HG02885 (cell line): ENCODE results near the gene POU4F1.

Experiments used
- ATAC-seq: cut with Tn5 transposase; IDR thresholded peaks from one replicate; pipeline ENCODE4 v1.9.1; 2021; ENCODE audit warnings: mild to moderate bottlenecking; ENCODE audit not compliant: unreplicated experiment, poor library complexity

POU4F1 gene

DNA sequence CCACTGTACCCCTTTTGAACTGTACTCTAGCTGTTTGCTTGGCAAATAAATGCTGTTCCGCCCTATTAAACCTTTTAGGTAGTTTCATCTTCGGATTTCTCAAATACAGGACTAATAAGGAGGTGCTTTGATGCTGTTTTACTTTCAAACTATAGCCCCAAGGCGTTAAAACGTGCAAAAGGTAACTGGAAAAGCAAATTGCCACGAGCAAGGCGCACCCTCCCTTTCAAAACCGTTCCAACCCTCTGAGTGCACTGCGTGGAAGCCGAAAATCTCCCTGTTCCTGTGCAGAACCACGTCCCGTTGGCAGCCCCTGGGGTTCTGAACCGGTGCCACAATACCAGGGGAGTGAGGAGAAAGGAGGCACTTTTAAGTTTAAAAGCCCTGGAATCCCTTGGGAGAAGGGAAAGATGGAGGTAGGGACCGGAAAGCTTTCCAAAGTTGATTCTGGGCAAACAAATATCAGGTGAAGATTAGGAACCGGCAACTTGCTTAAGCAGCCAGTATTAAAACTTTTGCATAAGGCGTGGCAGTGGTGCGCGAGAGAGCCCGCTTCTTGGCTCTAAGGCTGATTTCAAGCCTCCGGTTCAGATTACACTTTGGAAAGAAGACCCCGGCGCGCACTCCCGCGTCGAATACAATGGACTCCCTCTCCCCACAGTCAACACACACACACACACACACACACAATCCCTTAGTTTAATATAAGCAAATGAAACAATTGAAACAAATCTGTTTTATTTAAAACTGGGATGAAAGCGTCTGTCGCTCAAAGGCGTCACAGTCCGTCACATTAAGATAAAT is 9.5 kb downstream of the POU4F1 start:
- ATAC-seq: no peak

- ATAC-seq: no peak
Measured at GRCh38 chr13:78593129-78593528, 10.2 kb downstream of the POU4F1 start.

DNA sequence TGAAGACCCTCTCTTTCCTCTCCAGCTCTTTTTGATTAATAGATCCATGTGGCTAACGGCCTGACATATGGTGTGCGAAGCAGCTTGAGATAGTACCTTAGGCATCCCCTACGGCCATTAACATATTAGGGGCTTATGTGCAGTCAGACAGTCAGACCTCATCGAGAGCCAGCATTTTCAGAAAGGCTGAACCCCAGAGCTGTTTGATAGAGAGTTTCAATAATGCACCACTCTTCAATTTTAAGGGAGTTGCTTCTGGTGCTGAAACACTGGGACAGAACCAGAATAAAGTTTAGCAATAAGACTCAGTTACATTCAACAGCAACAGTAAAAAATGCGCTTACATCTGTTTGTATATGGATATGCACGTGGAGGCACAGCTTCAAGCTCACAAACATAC is 10.8 kb downstream of the POU4F1 start:
- no peak for ATAC-seq

DNA sequence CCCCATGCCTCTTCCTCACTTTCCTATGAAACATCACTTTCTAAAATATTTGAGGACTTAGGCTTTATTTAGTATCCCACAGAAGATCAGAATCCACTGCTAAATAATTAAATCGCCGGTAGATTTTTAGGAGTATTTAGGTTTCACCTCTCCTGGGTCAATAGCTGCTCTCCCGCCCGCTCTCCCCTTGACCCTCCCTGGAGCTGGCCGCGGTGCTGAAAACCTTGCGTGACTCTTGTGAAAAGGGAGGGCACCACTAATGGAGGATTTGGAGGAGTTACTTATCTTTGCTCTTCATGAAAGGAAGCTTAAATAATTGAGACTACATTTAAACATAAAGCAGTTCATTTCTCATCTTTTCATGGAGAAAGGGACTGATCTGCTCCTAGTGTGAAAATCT is 14.1 kb downstream of the POU4F1 start:
- ATAC-seq: no peak

DNA sequence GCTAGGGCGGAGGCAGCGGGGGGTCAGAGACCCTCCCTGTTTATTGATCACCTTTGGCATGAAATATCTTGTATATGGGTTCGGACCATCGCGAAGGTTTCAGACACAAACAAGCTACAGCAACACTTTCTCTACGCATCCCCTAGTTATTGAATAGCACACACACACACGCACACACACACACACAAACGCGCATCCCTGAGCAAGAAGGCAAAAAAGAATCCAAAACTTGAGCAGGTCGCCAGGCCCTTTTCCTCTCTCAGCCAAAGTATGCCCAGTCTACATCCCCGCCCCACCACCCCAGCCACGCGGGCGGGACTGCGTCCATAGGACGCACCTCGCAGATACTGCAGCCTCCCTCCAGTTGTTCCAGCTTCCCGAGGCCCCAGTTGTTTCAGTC is 16.0 kb downstream of the POU4F1 start:
- no peak for ATAC-seq

DNA sequence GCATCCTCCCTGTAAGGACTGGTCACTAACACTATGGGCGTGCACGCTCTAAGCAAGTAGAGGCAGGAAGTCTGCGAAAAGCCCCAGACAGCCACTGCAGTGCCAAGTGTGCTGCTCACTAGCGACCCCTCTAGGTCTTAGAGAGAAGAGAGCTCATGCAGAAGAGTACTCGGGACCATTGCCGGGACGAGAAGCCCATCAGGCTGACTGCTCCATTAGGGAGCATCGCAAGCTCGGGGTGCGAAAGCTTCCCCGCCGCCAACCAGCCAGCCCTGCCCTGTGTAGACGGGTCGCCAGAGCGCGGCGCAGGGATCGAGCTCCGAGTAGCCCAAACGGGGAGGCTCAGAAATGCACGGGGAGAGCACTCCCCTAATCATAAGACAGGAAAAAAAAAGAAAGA is 16.6 kb downstream of the POU4F1 start:
- ATAC-seq: peak; percentile 47

DNA sequence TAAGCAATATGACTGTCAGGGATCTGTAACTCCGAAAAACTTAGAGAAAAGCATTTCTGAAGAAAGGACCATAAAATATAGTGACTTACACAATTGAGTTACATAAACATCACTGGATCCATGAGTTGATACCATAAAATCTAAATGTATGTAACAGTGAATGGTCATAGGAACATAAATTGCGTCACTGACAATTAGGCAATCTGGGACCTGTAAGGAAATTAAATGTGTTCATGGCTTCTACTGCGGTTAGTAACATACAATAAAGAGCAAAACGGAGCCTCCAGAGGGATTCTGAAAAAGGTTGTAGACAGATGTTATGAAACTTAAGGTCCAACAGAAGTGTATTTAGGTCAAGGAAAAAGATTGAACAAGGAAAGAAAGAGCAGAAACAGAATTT is 27.1 kb downstream of the POU4F1 start:
- ATAC-seq: no peak

GRCh38 chr13:78572459-78572858 is 30.9 kb downstream of the POU4F1 start:
- no peak for ATAC-seq

DNA sequence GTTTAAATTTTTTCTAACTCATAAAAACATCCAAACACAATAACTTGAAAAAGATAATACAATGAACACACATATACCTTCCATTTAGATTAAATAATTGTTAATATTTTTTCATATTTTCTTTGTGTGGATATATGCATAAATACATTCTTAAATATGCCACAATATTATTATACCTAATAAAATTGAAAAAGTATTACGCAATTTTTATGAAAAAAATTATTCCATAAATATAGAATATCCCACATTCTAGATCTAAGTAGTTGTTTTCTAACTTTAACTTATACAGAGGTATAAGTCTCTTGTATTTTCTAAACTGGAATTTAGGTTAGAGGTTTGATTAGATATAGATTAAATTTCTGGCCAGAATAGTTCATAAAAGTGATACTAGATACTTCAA is 34.3 kb downstream of the POU4F1 start:
- ATAC-seq: no peak

DNA sequence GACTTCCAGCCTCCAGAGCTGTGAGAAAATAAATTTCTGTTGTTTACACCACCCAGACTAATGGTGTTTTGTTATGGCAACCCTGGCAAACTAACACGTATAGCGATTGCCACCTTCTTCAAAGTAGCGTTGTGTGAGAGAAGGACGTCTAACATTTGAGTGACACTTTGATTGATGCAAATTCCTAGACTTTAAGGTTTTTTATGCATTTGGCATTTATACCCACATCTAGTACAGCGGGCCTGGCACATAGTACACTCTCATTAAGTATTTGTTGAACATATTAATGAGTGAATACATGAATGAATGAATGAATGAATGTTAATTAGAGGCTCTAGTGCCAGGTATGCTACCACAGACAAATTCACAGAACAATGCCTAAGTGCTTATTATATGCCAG is 36.7 kb downstream of the POU4F1 start:
- no peak for ATAC-seq

DNA sequence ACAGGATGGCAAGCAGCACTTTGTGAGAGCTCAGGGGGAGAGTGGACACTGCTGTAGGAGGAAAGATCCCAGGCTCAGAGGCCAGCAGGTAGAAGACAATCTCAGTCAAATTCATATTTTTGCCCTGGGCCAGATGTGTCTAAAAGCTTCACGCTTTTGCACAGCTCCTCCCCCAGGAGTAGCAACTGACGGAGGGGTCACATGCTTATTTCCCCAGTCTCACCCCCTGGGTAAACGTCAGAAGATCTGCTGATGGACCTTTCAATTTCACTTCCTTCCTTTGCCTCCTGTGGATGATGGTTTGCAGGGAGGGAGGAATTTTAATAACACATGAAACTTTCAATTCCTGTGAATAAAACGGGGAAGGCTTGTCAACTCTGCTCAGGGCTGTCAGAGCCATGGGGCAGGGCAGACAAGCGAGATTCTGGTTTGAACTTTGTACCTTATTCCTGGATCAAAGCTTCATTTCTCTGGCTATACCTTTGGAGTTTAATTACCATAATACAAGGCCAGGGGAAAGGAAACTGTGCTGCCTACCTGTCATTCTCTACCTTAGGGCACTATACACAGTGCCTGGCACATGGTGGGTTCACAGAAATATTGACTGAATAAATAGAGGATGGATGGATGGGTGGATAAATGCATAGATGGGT is 41.0 kb downstream of the POU4F1 start:
- peak; percentile 75 for ATAC-seq
